Neural crest cell (in vitro differentiated cells): ENCODE data around the gene MT1H. TPM values are rescaled to one million over a fixed set of nuclear protein-coding genes. Genes with fewer than 3 reads are reported as not detected.
"Not testable (repeated sequence)": the region's sequence is repeated elsewhere in the genome, so short reads cannot be mapped to it uniquely, and the experiment has no call there.

ENCODE experiments used
- DNase-seq: peaks from one replicate; pipeline ENCODE4 v3.0.0; 2021; ENCODE audit warnings: low read depth, mixed read lengths, low spot score
- H3K27ac Mint-ChIP-seq: one replicate; pipeline ENCODE4 v1.8.0; 2021; ENCODE audit warnings: mild to moderate bottlenecking, mixed read lengths; ENCODE audit not compliant: unreplicated experiment
- H3K27me3 Mint-ChIP-seq: 2 replicates; pipeline ENCODE4 v1.8.0; 2021; ENCODE audit warnings: low read depth, mild to moderate bottlenecking, mixed read lengths
- H3K36me3 Mint-ChIP-seq: 2 replicates; pipeline ENCODE4 v1.8.0; 2021; ENCODE audit warnings: low read depth, mild to moderate bottlenecking, mixed read lengths
- H3K4me1 Mint-ChIP-seq: 2 replicates; pipeline ENCODE4 v1.8.0; 2021; ENCODE audit warnings: mixed read lengths
- H3K4me3 Mint-ChIP-seq: one replicate; pipeline ENCODE4 v1.8.0; 2021; ENCODE audit warnings: mild to moderate bottlenecking, mixed read lengths
- H3K9me3 Mint-ChIP-seq: 2 replicates; pipeline ENCODE4 v1.8.0; 2021; ENCODE audit warnings: mixed read lengths
- CTCF ChIP-seq: fragments of 200-600 bp; sonication (generic); conservative IDR thresholded peaks from 2 replicates; pipeline ENCODE4 v1.5.0; 2021; ENCODE audit warnings: antibody characterized with exemption, mild to moderate bottlenecking
- long read RNA-seq: library from polyadenylated mRNA; unstranded; transcript quantifications from one replicate; pipeline ENCODE4 v2.0.0, GENCODE V29; 2020
- total RNA-seq: library from RNA; stranded (reverse); gene quantifications from 2 replicates; pipeline ENCODE4 v1.2.1, GENCODE V29; 2021

MT1H gene
- not detected in 2 replicates for total RNA-seq
- long read RNA-seq: 0 reads

DNA sequence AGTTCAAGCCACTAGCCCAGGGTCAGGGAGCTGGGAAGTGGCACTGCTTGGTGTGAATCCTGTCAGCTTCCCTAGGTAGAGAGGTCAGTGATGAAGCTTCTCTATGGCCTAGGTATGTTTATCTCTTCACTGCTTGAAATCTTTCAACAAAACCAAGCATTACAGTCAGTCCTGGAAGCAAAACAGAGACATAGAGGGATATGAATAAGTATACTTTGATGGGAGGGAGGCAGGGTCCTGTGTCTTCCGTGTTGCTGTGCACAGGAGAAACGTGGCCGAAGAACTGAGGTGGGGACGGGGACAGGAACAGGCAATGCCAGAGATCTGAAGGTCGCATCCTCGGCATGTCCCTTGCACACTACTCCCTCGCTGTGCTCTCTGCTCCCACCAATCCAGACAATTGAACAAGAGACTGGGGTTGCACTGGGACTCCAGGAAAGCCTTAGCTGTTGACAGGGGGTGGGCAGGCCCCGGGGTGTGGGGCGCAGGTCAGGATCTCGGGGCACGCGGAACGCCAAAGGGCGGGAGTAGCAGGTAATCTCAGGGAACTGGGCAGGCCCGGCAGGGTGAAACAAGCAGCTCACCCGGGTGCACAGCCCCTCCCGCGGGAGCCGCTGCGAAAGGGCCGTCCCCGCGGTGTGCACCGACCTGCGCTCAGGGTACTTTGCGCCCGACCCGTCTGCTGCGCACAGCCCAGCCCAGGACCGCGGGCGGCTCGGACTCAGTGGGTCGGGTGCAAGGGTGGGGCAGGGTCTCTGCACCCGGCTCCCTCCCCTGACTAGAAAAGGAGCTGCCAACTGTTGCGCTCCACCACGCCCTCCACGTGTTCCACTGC, at the start of gene MT1H:
Gene MT1H, plus strand, starts transcription at position 810 of the 835 bp plus-strand sequence. CDS start 71 bp downstream, outside the sequence.
- Mint-ChIP-seq H3K27me3 (peaks cover 99% of the 10 kb centered on the region), H3K27ac (no peak within 1 kb of the TSS), H3K4me1 (no peaks in the 10 kb centered on the region), H3K4me3 (no peak within 1 kb of the TSS), H3K36me3 (no peaks in the 10 kb centered on the region), H3K9me3 (no peaks in the 10 kb centered on the region)
- TF ChIP-seq CTCF: no peak
- DNase-seq: no peak

- H3K4me3 Mint-ChIP-seq: no peak overlapping the region
- H3K4me1 Mint-ChIP-seq: peaks cover 20% of the 10 kb centered on the region
- no peaks in the 10 kb centered on the region for H3K36me3 Mint-ChIP-seq
- H3K9me3 Mint-ChIP-seq: no peaks in the 10 kb centered on the region
- no peak overlapping the region for H3K27ac Mint-ChIP-seq
- DNase-seq: no peak
- peaks cover 90% of the 10 kb centered on the region for H3K27me3 Mint-ChIP-seq
- TF ChIP-seq CTCF: no peak
These were observed 49.2 kb upstream of the MT1H start for GRCh38 chr16:56620339-56620897.

DNA sequence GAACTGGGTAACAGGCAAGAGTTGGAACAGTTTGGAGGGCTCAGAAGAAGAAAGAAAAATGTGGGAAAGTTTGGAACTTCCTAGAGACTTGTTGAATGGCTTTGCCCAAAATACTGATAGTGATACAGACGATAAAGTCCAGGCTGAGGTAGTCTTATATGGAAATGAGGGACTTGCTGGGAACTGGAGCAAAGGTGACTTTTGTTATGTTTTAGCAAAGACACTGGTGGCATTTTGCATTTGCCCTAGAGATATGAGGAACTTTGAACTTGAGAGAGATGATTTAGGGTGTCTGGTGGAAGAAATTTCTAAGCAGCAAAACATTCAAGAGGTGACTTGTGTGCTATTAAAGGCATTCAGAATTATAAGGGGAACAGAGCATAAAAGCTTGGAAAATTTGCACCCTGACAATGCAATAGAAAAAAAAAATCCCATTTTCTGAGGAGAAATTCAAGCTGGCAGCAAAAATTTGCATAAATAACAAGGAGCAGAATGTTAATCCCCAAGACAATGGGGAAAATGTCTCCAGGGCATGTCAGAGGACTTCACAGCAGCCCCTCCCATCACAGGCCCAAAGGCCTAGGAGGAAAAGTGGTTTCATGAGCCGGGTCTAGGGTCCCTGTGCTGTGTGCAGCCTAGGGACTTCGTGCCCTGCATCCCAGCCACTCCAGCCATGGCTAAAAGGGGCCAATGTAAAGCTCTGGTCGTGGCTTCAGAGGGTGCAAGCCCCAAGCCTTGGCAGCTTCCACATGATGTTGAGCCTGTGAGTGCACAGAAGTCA, 47.8 kb upstream of the MT1H start:
- not testable (repeated sequence) for H3K27ac Mint-ChIP-seq, DNase-seq, H3K4me3 Mint-ChIP-seq, H3K9me3 Mint-ChIP-seq, H3K36me3 Mint-ChIP-seq
- Mint-ChIP-seq H3K27me3 (peaks cover 93% of the 10 kb centered on the region), H3K4me1 (peaks cover 25% of the 10 kb centered on the region)

DNA sequence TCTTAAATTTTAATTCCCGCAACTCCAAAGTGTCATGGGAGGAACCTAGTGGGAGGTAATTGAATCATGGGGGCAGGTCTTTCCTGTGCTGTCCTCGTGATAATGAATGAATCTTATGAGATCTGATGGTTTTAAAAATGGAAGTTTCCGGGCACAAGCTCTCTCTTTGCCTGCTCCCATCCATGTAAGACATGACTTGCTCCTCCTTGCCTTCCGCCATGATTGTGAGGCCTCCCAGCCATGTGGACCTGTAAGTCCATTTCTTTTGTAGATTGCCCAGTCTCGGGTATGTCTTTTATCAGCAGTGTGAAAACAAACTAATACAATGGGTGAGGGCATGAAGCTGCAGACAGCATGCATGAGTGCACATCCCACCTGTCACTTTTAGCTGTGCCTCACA, 46.4 kb upstream of the MT1H start:
- not testable (repeated sequence) for H3K27ac Mint-ChIP-seq, H3K36me3 Mint-ChIP-seq

GRCh38 chr16:56623637-56624036, 46.0 kb upstream of the MT1H start:
- H3K9me3 Mint-ChIP-seq: no peaks in the 10 kb centered on the region
- no peak for DNase-seq
- H3K4me3 Mint-ChIP-seq: no peak overlapping the region
- TF ChIP-seq CTCF: no peak
- no peak overlapping the region for H3K27ac Mint-ChIP-seq
- peaks cover 17% of the 10 kb centered on the region for H3K4me1 Mint-ChIP-seq
- no peaks in the 10 kb centered on the region for H3K36me3 Mint-ChIP-seq
- peaks cover 88% of the 10 kb centered on the region for H3K27me3 Mint-ChIP-seq

More for the DNA sequence above, 46.4 kb upstream of the MT1H start:
- not testable (repeated sequence) for H3K9me3 Mint-ChIP-seq, DNase-seq, H3K4me3 Mint-ChIP-seq
- Mint-ChIP-seq H3K4me1 (peaks cover 17% of the 10 kb centered on the region), H3K27me3 (peaks cover 88% of the 10 kb centered on the region)

DNA sequence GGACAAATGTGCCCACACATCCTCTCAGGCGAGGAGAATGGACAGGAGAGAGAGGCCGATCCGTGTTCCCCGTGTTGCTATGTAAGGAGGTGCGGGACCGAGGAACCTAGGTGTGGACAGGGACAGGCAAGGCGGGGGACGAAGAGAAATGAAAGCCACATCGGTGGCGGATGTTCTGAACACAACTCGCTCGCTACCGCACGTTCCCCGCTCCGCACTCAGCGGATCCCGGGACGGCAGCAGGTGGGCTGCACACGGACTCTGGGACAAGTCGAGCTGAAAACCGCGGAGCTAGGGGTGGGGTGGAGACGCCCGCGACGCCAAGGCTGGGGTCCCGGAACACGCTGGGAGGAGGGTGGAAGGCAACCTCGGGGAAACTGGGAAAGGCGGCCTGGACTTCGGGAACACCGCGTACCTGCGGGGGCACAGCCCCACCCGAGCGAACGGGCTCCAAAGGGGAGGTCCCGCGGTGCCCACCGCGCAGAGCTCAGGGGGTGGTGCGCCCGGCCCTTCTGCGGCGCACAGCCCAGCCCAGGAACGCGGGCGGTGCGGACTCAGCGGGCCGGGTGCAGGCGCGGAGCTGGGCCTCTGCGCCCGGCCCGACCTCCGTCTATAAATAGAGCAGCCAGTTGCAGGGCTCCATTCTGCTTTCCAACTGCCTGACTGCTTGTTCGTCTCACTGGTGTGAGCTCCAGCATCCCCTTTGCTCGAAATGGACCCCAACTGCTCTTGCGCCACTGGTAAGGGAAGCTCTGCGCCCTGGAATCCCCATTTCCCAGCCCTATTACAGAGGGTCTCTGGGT, 44.3 kb upstream of the MT1H start, which contains the start of gene MT1E:
Gene MT1E, plus strand, starts transcription at position 642 of the 803 bp plus-strand sequence. Its CDS starts 71 bp downstream, at position 713.
- peaks cover 17% of the 10 kb centered on the region for H3K4me1 Mint-ChIP-seq
- H3K27me3 Mint-ChIP-seq: peaks cover 89% of the 10 kb centered on the region
- TF ChIP-seq CTCF: no peak
- H3K36me3 Mint-ChIP-seq: no peaks in the 10 kb centered on the region
- H3K4me3 Mint-ChIP-seq: peak within 1 kb of the TSS; percentile 85
- no peaks in the 10 kb centered on the region for H3K9me3 Mint-ChIP-seq
- no peak for DNase-seq
- H3K27ac Mint-ChIP-seq: no peak within 1 kb of the TSS
